Measurements from ENCODE around the gene LYSMD2.
A peak's percentile ranks its signal among the peaks of the same experiment; 100 is the strongest.

Gene LYSMD2

GRCh38 chr15:51751697-51752683, 14.5 kb upstream of the LYSMD2 start:
- DNase-seq: no peak

GRCh38 chr15:51750792-51751696, 13.6 kb upstream of the LYSMD2 start, which contains the start of gene TMOD2:
TSS of gene TMOD2 (plus strand) at chr15:51751597. CDS start at chr15:51766442, 14,845 bp downstream.
- DNase-seq: peak; percentile 57

- no peak for DNase-seq
Observed at GRCh38 chr15:51750186-51750585, 12.7 kb upstream of the LYSMD2 start.

GRCh38 chr15:51749307-51749706, 11.9 kb upstream of the LYSMD2 start:
- no peak for DNase-seq

- no peak for DNase-seq
Observed at GRCh38 chr15:51739061-51739712, 1.7 kb upstream of the LYSMD2 start.

GRCh38 chr15:51738553-51738952, 1.1 kb upstream of the LYSMD2 start:
- no peak for DNase-seq

- DNase-seq: peak; percentile 63
Observed at GRCh38 chr15:51736751-51737521, 519 bp downstream of the LYSMD2 start.

GRCh38 chr15:51736069-51736468, 1.4 kb downstream of the LYSMD2 start:
- no peak for DNase-seq

- DNase-seq: peak; percentile 54
Observed at GRCh38 chr15:51735228-51736010, 2.0 kb downstream of the LYSMD2 start.

- no peak for DNase-seq
Observed at GRCh38 chr15:51732646-51733045, 4.8 kb downstream of the LYSMD2 start.

- peak; percentile 66 for DNase-seq
Observed at GRCh38 chr15:51731549-51732267, 5.7 kb downstream of the LYSMD2 start.

- DNase-seq: no peak
Observed at GRCh38 chr15:51727141-51727897, 10.1 kb downstream of the LYSMD2 start.

- DNase-seq: no peak
Observed at GRCh38 chr15:51726302-51727073, 11.0 kb downstream of the LYSMD2 start.

- no peak for DNase-seq
Observed at GRCh38 chr15:51724673-51725072, 12.8 kb downstream of the LYSMD2 start.

- no peak for DNase-seq
Observed at GRCh38 chr15:51724199-51724598, 13.3 kb downstream of the LYSMD2 start.

- no peak for DNase-seq
Observed at GRCh38 chr15:51721199-51721960, 16.1 kb downstream of the LYSMD2 start.

GRCh38 chr15:51720201-51720995, 17.1 kb downstream of the LYSMD2 start:
- no peak for DNase-seq
